DLD1 (cell line): Measurements from ENCODE around the gene ST6GALNAC1.

Experiments used
- in situ Hi-C: cut with HindIII; loops from 2 replicates; pipeline ENCODE4 v1.10.0; 2017; ENCODE audit warnings: low sequenced_read_pairs

Gene ST6GALNAC1, protein sequence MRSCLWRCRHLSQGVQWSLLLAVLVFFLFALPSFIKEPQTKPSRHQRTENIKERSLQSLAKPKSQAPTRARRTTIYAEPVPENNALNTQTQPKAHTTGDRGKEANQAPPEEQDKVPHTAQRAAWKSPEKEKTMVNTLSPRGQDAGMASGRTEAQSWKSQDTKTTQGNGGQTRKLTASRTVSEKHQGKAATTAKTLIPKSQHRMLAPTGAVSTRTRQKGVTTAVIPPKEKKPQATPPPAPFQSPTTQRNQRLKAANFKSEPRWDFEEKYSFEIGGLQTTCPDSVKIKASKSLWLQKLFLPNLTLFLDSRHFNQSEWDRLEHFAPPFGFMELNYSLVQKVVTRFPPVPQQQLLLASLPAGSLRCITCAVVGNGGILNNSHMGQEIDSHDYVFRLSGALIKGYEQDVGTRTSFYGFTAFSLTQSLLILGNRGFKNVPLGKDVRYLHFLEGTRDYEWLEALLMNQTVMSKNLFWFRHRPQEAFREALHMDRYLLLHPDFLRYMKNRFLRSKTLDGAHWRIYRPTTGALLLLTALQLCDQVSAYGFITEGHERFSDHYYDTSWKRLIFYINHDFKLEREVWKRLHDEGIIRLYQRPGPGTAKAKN

DNA sequence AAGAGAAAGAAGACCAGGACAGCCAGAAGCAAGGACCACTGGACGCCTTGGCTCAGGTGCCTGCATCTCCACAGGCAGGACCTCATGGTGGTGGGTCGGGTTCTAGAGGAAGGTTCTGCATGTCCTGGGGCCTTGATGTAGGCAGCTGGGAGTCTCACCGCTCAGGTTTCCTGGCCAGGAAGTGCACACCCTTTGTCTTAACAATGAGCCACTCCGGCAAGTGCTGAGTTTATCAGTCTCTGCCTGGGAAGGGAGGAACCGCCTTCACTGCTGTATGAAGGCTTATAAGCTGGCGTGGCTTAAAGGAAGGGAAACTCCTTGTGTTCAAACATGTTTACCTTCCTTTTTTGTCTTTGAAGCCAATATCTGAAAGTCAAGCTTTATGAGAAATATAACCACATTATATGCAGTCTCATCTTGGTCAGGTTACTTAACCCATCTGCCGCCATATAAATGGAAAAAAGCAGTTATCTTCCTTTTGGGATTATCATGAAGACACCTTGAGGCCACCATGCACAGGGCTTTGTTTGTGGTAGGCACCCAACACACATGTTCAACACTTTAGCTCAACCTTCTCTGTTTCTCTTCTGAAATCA lies at the start of gene ST6GALNAC1:
ST6GALNAC1 (minus strand) TSS at position 205 of the 596 bp plus-strand sequence; CDS start at position 86, 119 bp downstream.
- in situ Hi-C loops, result no loop called here

DNA sequence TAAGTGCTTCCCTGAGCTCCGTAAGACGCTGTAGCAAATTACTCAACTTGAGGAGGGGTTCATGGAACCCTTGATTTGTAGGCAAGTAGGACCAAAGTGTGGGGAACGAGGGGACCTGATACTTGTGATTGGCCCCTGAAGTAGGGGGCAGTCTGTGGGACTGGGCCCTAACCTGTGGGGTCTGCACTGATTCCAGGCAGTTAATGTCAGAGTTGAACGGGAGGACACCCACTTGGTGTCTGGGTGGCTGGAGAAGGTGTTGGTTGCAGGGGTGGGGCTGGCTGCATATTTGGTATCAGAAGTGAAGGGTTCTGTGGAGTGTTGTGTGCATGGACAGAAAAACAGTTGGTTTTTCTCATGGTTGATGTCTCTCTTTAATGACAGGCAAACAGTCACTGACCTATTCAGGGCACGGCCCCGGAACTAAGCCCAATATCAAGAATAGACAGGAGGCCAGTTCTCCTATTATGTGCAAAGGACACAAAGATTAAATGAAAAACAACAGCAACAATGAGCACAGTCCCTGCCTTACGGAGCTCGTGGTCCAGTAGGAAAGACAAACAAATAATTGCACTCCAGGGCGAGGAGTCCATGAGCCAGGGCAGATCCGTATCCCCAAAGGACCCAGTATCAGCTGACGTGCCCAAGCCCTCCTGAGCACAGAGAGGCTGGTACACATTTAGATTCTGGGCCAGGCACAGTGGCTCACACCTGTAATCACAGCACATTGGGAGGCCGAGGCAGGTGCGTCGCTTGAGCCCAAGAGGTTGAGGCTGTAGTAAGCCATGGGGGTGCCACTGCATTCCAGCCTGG lies 48.0 kb upstream of the ST6GALNAC1 start:
- in situ Hi-C loops, result no loop called here

- in situ Hi-C loops, result no loop called here
These were observed 47.2 kb upstream of the ST6GALNAC1 start for GRCh38 chr17:76690596-76691280.

GRCh38 chr17:76689859-76690258 lies 46.3 kb upstream of the ST6GALNAC1 start:
- in situ Hi-C loops, result no loop called here

DNA sequence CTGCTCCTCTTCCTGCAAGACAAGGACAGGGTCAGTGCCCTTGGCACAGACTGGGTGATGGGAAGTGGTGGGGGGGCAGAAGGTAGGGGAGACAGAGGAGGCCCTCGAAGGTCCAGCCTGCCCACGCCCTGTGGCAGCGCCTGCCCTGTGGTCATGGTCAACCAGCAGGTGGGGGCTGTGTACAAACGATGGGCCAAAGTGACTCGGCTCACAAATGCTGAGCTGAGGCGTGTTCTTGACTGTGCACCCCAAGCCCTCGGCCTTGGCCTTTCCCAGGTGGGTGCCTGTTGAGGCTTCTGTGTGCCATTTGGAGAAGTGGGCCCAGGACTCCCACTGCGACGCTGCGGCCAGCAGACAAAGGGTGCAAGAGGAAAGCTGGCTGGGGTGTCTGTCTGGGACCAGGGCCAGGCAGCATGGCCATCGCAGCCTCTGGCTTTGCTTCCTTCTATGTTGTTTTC lies 44.6 kb upstream of the ST6GALNAC1 start:
- in situ Hi-C loops, result no loop called here

GRCh38 chr17:76687298-76688164 lies 44.0 kb upstream of the ST6GALNAC1 start:
- in situ Hi-C loops, result no loop called here

DNA sequence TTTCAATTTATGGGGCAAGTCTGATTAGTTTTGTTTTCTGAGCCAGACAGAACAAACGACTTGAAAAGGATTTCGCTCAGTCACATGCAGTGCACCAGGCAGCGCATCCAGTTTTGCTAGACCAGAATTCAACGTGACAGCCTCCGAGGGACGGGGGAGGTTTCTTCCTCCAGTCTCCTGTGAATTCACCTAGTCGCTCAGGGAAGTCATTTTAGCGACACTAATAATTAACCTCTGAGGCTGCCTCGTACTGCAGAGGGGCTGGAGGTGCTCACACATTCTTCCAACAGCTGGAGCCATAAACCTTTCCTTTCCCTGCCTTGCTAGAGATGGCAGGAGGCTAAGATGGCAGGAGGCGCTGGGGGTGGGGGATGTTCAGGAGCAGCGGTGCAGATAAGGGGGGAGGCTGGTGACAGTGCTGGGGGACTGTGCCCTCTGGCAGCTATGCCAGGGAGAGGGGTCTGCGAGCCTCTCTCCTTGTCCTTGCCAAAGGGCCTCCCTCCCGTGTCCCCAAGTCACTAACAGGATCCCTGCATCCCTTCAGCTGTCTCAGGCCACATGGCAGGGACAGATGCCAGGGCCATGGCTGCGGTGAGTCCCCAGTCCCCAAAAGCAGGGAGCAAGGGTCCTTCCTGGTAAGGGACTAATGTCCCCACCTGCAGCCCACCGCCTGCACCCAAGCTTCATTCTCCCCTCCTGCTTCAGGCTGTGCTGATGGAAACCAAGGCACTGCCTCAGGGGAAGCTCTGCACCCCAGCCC lies 43.2 kb upstream of the ST6GALNAC1 start:
- in situ Hi-C loops, result no loop called here

DNA sequence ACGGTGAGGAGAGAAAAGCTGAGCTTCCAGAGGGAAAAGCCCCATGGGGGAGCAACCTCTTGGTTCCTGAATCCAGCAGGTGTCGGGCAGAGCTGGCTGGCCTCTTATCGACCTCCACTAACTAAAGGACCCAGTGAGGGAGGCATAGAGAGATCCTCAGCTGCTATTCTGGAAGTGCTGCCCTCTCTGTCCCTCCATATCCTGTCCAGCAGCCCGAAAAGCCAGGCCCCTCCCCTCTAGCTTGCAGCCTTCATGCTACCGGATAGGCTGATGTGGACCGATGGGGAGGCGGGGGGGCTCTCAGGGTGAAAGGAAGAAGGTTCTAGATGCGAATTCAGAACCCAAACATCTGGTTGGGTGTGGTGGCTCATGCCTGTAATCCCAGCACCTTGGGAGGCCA lies 42.3 kb upstream of the ST6GALNAC1 start:
- in situ Hi-C loops, result no loop called here

DNA sequence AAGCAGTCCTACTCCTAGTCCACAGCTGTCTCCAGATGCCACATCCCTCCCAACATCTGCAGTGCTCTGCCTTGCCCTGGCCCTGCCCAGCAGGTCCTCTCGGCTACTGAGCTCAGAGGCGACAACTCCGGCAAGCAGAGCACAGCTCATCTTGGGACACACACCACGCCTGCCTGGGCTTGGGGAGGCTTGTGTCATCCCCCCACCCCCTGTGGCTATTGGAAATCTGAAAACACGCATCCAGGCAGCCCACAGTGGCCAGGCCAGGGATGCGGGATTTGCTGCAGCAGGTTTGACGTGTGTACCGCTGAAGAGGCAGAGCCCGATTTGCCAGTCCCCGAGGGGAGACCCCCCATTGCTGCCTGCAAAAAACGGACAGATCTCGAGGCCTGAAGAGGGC lies 41.8 kb upstream of the ST6GALNAC1 start:
- in situ Hi-C loops, result no loop called here

GRCh38 chr17:76684756-76685155 lies 41.2 kb upstream of the ST6GALNAC1 start:
- in situ Hi-C loops, result no loop called here

DNA sequence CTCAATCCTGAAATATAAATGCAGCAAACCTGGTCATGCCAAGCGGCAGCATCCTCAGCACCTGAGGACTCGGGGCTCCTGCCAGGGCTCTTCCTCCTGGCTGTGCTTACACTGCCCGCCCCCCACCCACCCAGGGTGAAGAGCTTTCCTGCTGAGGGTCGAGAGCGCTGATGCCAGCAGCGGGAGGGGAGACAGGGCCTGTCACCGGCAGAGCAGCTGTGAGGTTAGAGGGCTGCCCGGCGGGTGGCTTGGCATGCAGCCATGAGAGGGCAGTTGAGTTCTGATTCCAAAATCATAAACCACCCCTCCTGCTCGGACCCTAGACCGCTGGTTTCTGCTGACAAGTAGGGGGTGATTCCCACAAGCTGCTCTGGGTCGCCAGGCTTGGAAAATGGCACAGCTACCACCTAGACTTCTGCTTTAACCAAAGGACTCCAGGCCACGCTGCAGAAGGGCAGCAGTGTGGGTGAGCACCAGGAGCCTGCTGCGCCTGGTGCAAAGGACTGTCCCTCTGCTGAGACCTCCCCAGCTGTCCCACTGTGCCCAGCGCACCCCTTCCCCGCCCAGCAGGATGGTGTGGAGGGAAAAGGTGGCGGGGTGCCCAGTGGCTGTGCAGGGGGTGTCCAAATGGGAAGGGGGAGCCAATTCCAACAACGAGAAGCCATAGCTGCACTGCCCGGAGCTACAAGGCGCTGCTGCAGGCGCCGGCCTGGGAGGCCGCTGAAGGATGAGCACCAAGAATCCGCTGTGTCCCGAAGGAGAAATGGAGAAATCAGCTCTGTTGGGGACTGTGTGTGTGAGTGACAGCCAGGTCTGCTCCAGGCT lies 40.6 kb upstream of the ST6GALNAC1 start:
- in situ Hi-C loops, result no loop called here

GRCh38 chr17:76683011-76683755 lies 39.6 kb upstream of the ST6GALNAC1 start:
- in situ Hi-C loops, result no loop called here

DNA sequence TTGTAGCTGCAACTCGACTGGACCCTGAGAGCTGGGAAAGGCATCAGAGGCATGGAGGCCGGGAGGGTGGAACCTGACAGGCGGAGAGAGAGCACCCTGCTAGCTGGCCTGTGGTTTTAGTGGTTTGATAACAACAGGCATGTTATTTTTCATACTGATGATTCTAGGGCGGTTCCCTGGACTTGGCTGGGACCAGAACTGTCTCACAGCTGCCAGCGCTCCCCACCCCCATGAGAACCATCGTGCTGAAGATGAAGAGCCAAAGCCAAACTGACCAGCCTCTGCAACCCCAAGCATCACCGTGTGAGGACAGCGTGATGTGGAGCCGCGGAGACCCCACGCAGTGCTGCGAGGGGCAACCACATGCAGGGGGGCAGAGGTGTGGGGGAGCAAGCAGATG lies 38.7 kb upstream of the ST6GALNAC1 start:
- in situ Hi-C loops, result no loop called here

DNA sequence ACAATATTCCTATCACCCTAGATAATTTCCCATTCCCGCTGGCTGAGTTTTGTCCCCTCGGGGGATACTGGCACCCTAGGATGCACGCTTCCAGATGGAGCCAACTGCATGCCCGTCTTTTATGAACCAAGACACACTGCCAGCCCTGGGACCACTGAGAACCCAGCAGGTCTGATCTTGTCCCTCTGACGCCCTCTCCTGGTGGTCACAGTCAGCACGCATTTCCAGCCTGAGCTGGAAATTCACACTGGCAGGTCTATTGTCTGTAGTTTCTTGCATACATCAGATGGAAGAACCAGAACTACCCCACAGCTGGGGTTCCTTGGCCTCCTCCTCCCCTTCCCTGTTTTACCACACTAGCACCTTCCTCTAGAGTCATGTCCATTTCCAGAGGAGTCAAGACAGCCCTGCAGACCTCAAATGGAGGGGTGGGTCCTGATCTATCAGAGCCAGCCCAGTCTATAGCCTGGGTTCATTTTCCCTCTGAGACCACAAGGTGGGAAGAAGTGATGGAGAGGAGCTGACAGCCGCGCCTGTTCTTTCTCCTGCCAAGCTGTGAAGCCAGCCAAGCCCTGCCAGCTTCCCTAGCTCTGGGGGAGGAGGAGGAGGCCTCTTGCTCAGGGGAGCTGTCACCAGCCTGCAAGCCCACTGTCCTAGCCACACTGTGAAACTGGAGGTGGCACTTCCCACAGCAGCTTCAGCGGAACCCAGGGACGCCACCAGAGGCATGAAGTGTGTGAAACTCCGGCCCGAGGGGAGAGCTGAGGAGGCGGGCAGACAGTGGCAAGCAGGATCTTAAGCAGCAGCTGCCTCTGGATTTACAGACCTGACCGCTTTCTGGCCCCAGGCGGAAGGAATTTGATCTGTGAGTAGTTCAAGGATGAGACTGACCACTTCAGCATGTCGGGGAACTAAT lies 37.9 kb upstream of the ST6GALNAC1 start:
- in situ Hi-C loops, result no loop called here

GRCh38 chr17:76679239-76679638 lies 35.7 kb upstream of the ST6GALNAC1 start:
- in situ Hi-C loops, result no loop called here

DNA sequence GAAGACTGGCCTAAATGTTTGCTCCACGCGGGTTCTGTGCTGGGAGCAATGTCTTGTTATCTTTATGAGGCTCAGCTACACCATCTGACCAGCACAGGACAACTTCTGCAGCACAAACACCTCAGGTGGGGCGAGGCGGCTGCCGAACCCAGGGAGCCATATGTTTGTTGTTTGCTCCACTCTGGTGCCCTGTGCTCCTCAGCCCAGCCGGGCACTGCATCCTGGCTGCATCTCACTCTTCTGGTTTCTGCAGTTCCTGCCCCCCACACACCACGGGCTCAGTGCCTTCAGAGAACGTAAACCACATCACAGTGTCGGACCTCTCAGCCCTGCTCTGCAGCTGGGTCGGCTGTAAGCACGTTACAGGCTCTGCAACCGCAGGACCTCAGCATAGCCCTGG lies 34.8 kb upstream of the ST6GALNAC1 start:
- in situ Hi-C loops, result no loop called here
